ENCODE results near the gene PANK3. TPM values are rescaled to one million over a fixed set of nuclear protein-coding genes. Genes with fewer than 3 reads are reported as not detected.

Gene PANK3
- total RNA-seq, 4 donors from 2014 or later, result 25.8 to 44.2 (median 34.5) TPM

- TF ChIP-seq CTCF (IDR thresholded peaks at IDR 0.05; ENCODE audit: low read depth), result no peak
These were observed 42.0 kb downstream of the PANK3 start for GRCh38 chr5:168537176-168537575.

- TF ChIP-seq CTCF (IDR thresholded peaks at IDR 0.05; ENCODE audit: low read depth), result no peak
These were observed 46.9 kb downstream of the PANK3 start for GRCh38 chr5:168531987-168532864.

GRCh38 chr5:168531191-168531590 is 48.0 kb downstream of the PANK3 start:
- TF ChIP-seq CTCF (IDR thresholded peaks at IDR 0.05; ENCODE audit: low read depth), result no peak

- TF ChIP-seq CTCF (IDR thresholded peaks at IDR 0.05; ENCODE audit: low read depth), result no peak
These were observed 48.5 kb downstream of the PANK3 start for GRCh38 chr5:168530621-168531150.

GRCh38 chr5:168529374-168530234 is 49.6 kb downstream of the PANK3 start:
- no peak for TF ChIP-seq CTCF (IDR thresholded peaks at IDR 0.05; ENCODE audit: low read depth)

- no peak for TF ChIP-seq CTCF (IDR thresholded peaks at IDR 0.05; ENCODE audit: low read depth)
These were observed 50.4 kb downstream of the PANK3 start, which contains the start of gene FBLL1 for GRCh38 chr5:168528521-168529373. TSS of gene FBLL1 (plus strand) at chr5:168529305. CDS start at chr5:168529505, 200 bp downstream.
